Activated naive CD8-positive, alpha-beta T cell treated with anti-CD3 and anti-CD28 coated beads, Interleukin-2, amount 50 U/mL, for 16 hours (primary cell): ENCODE data around the gene NUP62CL.

ENCODE experiments used
- DNase-seq: peaks from one replicate; pipeline ENCODE4 v3.0.0-alpha.2; 2020; ENCODE audit warnings: low read depth, low spot score

Gene NUP62CL

GRCh38 chrX:107153005-107153404, 53.2 kb downstream of the NUP62CL start:
- DNase-seq: no peak

DNA sequence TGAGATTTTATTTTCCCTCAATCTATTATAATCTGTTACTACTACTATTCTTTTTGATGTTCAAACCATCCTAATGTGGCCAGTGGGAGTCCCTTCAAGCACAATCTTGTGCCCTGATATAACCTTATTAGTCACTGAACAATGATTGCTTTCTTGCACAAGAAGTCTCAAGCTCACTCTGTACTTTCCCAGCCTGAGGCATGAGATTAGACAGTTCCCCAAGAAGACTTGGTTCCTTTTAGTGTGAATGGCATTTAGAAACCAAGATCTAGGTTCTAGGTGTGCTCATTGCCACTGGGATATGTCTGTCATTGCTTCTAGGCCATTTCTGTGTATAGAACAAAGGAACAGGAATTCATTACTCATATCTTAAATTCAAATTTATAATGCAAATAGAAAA, 59.6 kb downstream of the NUP62CL start:
- no peak for DNase-seq

GRCh38 chrX:107135965-107136307, 70.3 kb downstream of the NUP62CL start:
- no peak for DNase-seq

DNA sequence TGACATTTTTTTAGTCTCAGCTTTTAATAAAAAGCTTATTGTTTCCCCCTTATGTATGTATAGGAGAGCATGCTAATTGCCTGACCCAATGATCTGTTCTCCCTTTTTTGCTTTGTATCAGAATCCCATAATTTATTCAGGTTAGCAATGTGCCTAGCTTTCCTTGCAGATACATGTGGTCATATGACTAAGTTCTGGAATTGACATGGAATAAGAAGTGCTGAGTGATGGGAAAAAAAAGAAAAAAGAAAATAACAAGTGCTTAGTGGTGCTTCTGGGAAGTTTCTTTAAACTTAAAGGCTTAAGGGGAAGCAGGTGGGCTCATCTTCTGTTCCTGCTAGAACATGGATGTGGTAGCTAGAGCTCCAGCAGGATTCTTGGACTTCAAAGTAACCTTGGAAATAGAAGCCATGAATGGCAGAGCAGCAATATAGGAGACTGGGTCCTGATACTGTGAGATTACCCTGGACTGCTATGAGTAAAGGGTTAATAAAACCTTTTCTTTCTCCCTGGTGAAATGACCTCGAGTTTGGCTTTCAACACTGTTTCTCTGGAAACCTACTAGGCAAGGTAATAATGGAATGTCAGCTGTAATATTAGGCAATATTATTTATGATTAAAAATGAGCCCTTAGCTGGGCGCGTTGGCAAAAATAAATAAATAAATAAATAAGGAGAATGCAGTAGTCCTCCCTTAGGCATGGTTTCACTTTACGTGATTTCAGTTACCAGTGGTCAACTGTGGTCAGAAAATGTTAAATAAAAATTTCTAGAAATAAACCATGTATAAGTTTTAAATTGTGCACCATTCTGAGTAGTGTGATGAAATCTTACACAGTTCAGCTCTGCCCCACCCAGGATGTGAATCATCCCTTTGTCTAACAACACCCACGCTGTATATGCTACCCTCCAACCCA, 70.9 kb downstream of the NUP62CL start:
- no peak for DNase-seq

- no peak for DNase-seq
These were observed 82.5 kb downstream of the NUP62CL start for GRCh38 chrX:107123750-107124149.

DNA sequence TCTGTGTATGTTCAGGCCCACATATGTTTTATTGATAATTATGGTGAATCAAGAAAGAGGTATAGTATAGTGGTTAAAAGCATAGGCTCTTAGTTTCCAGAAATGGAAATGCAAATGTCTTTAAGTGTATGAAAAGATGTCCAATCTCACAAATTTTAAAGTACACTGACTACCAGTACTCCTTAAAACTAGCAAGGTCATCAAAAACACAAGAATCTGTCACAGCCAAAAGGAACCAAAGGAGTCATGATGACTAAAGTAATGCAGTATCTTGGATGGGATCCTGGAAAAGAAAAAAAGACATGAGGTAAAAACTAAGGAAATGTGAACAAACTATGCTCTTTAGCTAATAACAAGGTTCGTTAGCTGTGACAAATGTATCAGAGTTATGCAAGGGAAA, 87.0 kb downstream of the NUP62CL start:
- DNase-seq: no peak

DNA sequence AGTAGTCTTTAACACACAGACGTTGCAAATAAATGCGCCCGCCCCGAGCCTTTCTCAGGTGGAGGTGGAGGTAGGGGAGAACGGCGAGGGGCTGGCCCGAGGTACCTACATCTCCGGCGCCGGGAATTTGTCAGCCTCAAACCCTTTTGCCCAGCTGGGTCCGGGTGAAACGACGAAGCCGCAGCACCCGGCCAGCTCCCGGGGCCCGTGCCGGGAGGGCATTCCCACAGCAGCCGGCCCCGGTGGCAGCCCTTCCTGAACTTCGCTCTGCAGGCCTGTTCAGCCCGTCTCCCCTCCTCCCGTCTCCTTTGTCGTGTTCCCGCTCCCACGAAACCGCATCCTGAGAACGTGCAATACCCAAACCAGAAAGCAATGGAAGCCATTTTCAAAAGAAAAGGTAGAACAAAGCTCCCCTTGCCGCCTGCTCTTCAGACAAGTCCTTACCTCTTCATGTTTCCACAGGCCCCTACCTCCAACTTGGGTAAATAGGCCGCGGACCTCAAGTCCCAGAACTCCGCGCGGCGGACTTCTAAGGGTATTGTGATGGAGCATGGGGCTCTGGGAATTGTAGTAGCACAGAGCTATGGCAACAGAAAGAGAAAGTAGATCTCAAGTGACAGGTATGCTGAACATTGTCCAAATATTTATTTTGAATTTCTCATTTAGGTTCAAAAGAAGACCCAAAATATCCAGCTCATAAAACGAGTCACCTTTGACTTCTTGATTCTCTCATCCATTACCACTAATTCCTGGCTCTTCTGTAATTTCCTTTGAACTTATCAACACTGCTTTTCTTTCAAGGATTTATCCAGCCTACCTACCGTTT, 87.7 kb downstream of the NUP62CL start, which contains the start of gene RBM41:
Gene RBM41, minus strand, starts transcription at position 501 of the 826 bp plus-strand sequence. Its CDS starts 49 bp downstream, at position 452.
- DNase-seq: peak; percentile 29

- no peak for DNase-seq
These were observed 88.3 kb downstream of the NUP62CL start for GRCh38 chrX:107117993-107118321.

GRCh38 chrX:107107459-107107858, 98.8 kb downstream of the NUP62CL start:
- DNase-seq: no peak

- DNase-seq: no peak
These were observed 103.3 kb downstream of the NUP62CL start for GRCh38 chrX:107102980-107103379.

GRCh38 chrX:107076158-107076557, 130.1 kb downstream of the NUP62CL start:
- no peak for DNase-seq
